Measurements from ENCODE around the gene TKT.

TKT gene

DNA sequence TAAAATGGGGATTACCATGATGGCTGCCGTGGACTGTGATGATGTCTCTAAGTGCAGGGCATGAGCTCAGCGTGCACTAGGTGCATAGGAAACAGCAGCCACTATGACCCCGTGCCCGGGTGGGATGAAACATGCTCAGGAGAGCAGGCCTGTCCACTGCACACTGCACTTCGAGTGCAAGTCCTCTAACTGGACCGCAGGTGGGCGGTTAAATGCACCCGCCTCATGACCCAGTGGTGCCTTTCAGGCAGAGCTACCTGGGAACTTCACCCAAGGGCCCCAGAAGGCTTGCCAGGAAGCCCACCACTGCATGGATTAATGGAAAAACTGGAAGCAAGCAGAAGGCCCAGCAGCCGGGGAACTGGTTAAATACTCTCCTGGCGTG is 60.8 kb downstream of the TKT start:
- no peak for DNase-seq

DNA sequence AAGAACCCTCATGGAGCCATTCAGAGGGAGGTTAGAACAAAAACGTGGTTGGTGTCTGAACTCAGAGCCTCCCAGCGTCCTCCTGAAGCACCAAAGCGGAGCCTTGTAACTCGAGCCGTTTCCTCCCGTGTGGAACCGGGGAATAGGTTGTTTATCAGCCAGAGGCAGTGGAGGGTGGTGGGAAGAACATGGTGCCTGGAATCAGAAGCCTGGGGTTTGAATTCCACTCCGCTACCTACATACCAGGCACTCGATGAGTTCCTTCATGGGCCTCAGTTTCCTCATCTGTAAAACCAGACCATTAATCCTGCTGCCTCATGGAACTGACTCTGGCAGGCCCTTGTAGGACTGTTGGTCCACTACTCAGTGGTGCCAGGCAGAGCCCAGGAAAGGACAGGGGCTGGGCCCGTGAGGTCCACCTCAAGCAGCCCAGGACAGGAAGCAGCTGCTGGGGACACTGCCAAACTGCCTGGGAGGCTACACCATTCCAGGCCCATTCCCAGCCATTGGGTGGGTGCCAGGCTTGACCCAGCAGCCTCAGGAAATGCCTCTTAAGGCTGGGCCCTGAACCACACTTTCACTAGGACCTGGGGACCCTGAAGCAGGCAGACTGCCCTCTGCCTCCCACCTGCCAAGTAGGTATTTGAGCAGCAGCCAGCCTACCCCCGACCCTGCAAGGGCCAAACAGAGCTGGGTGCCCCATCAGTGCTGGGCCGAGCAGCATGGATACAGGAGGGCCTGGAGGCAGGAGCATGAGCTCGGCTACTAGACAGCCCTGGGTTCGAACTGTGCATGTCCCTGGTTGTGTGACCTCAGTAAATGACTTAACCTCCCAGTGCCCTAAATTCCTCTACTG is 61.4 kb downstream of the TKT start:
- peak in 1 of 3 experiments; percentile 46 for DNase-seq

GRCh38 chr3:53193466-53194209 is 62.2 kb downstream of the TKT start:
- no peak for DNase-seq

- no peak for DNase-seq
These were observed 63.2 kb downstream of the TKT start for GRCh38 chr3:53192608-53193007.

DNA sequence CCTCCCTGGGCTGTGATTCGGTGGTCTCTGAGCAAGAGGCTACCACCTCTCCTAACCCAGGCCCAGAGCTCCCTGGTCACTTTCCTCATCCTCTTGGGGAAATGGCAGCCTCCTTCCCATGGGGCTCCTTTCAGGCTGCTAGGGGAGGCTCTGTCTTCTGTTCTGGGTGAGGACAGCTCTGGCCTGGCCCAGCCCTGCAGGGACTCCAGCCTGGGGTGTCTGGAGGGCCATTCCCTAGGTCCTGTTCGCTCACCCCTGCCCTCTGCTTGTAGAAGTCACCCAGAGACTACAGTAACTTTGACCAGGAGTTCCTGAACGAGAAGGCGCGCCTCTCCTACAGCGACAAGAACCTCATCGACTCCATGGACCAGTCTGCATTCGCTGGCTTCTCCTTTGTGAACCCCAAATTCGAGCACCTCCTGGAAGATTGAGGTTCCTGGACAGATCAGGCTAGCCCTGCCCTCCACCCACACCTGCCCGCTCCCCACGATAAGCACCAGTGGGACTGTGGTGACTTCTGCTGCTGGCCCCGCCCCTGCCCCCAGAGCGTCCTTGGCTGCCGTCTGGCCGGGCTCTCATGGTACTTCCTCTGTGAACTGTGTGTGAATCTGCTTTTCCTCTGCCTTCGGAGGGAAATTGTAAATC is 63.9 kb downstream of the TKT start:
- no peak for DNase-seq

DNA sequence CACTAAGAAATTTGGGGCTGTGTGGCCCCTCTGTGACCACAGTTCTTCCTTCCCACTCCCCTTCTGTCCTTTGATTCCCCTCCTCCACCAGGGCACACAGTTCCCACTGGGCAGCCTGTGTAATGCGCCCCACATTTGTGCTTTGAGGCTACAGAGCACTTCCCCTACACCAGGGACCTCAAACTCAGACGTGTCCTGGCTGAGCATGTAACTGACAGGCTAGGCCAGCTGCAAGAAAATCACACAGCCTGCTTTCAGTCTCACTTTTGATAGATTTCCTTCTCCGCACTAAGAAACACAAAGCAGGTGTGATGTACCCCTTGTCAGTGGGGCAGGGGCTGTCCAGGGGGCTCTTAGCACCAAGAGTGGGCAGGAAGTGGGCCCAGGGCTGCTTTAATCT is 65.2 kb downstream of the TKT start:
- no peak for DNase-seq

DNA sequence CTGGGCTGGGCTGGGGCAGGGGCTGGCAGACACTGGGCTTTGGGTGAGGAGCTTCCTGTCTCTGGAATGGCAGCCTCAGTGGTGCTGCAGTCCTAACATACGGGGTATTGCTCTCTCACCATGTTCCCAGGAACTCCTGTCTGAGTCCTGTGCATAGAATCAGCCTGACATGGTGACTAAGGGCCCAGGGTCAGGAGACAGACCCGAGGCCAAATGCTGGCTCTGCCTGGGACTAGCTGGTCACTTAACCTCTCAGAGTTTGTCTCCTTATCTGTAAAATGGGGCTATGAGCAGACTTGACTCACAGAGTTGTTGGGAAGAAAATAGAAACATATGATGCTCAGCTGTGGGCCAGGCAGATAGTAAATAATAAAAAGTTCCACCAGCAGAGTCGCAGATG is 66.5 kb downstream of the TKT start:
- no peak for DNase-seq

GRCh38 chr3:53188720-53189119 is 67.1 kb downstream of the TKT start:
- no peak for DNase-seq

DNA sequence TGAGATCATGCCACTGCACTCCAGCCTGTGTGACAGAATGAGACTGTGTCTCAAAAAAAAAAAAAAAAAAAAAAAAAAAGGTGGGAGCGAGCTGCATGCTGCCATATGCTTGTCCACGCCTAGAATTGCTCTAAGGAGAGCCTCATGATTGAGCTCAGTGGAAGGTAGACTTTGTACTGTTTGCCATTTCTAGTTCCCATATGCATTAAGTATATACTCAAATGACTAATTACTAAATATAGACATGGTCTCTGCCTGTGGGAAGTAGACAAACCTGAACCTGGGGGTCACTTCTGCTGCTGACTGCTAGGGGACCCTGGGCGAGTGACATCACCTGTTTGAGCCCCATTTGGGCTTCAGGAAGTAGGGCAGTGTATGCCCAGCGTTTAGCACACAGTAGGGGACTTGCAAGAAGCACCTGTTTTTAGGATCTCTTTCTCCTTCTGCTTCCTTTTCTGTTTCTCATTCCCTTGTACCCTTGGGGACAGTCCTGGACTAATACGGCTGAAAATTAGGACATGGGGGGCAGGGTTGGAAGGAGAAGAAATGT is 67.6 kb downstream of the TKT start:
- DNase-seq = no peak

- DNase-seq = no peak
These were observed 68.4 kb downstream of the TKT start for GRCh38 chr3:53187430-53187829.

GRCh38 chr3:53186726-53187125 is 69.1 kb downstream of the TKT start:
- no peak for DNase-seq

DNA sequence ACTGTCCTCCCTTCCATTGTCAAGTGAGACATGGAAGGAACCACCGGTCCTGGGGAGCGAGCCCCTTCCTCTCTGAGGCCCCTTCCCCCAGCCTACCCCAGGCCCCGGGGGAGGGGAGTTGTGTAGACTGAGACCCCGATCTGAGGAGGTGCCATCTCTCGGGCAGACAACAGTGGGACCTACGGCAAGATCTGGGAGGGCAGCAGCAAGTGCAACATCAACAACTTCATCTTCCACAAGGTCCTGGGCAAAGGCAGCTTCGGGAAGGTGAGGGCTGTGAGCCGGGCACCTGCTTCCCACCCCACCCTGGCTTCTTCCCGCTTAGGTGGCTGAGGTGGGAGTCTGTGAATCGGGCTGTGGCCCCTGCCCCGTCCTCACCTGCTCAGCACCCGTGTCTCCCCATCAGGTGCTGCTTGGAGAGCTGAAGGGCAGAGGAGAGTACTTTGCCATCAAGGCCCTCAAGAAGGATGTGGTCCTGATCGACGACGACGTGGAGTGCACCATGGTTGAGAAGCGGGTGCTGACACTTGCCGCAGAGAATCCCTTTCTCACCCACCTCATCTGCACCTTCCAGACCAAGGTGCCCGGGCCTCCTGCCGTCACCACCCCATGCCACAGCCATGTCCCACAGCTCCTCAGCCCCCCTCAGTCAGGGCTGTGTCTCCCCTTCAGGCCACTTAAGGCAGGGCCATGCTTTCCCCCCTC is 69.9 kb downstream of the TKT start:
- DNase-seq = no peak

DNA sequence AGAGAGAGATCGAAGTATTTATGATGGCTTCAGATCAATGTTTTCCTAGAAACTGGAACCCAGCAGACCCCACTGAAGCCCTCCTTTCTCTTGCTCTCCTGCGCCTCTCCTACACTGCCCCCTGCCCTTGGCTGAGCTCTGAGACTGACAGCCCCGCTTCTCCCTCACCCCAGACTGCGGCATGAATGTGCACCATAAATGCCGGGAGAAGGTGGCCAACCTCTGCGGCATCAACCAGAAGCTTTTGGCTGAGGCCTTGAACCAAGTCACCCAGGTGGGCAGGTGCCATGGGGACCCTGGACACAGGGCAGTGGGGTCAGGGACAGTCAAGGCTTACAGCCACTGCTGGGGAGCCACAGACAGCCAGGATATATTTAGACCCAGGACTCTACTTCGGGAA is 71.1 kb downstream of the TKT start:
- DNase-seq = no peak

DNA sequence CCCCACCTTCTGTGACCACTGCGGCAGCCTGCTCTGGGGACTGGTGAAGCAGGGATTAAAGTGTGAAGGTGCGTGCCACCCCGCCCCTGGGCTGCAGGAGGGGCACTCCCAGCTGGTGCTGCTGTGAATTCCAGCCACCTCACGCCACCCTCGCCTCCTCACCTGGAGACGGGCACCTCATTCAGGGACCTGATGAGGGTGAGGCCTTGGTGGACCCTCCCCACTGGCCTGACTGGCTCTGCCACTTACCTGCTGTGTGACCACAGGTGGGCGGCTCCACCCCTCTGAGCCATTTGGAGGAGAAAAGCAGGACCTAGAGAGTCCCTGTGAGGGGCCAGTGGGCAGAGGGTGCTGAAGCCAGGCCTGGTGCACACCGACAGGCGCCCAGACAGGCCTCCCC is 72.3 kb downstream of the TKT start:
- no peak for DNase-seq

DNA sequence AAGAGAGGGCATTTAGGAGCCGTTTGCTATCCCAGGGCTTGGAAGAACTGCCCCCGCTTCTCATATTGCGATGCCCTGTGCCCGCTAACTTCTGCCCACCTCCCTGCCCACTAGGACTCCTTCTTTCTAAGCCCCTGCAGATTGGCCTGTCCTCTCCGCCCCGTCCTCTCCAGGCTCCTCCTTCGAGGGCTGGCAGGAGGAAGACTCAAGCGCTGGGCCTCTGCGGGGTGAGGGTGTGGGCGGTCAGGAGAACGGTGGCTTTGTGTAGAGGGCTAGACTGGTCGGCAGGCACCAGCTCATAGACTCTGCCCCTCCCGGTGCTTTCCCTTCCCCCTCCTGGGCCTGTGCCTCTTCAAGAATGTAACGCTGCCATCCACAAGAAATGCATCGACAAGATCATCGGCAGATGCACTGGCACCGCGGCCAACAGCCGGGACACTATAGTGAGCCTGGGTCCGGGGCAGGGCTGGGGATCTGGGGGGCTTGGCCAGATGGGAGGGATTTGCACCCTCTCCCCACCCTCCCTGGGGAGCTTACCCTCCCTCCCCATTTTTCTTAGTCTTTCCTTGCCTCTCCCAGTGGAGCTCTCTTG is 73.0 kb downstream of the TKT start:
- no peak for DNase-seq

DNA sequence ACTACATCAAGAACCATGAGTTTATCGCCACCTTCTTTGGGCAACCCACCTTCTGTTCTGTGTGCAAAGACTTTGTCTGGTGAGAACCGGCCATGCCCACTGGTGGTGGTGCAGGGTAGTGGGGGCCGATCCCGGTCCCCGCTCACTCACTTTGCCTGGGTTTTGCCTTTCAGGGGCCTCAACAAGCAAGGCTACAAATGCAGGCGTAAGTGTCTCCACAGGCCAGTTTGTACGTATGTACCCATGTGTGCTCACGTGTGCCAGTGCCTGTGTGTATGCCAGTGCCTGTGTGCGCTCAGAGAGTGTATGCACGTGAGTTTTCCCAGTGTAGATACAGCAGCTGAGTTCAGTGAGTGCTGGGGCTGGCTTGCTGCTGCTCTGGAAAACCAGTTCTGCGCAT is 74.3 kb downstream of the TKT start:
- no peak for DNase-seq

GRCh38 chr3:53181024-53181371 is 74.8 kb downstream of the TKT start:
- no peak for DNase-seq

DNA sequence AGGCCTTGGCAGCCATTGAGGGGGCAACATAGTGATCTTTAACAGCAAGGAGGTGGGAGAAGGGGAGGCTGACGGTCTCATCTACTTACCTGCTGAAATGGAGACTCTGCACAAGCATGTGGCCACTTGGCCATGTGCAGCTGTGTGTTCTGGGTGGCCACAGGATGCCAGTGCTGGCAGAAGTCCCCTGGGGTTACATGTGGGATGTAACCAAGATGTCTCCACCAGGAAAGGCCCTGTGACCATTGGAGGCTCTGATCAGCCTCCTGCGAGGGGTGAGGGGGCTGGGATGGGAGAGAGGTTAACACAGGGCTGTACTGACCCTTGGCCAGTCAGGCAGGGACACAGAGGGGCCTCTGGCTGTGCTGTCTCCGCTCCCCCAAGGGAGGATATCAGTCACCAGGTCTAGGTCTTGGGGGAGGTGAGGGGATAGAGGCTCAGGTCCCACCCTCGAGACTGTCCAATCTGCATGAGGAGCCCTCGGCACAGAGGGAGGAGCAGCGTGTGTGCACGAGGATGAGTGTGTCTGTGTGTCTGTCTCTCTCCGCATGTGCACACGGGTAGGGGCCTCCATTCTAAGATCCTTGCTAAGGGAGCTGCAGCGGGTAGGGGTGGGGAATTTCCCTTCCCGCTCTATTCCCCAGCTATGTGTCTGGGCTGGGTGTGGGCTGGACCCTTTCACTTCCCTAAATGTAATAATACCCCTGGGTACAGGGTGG is 75.4 kb downstream of the TKT start:
- no peak for DNase-seq

DNA sequence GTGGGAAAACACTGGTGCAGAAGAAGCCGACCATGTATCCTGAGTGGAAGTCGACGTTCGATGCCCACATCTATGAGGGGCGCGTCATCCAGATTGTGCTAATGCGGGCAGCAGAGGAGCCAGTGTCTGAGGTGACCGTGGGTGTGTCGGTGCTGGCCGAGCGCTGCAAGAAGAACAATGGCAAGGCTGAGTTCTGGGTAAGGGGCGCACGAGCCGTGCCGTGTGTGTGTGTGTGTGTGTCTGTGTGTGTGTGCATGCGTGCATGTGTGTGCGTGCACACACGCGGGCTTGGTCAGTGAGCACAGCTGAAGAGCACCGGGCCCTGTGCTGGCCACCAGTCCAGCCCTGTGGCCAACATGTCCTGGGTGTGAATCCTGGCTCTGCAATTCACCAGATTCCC is 76.2 kb downstream of the TKT start:
- DNase-seq = no peak

- no peak for DNase-seq
These were observed 77.6 kb downstream of the TKT start for GRCh38 chr3:53178246-53178645.

DNA sequence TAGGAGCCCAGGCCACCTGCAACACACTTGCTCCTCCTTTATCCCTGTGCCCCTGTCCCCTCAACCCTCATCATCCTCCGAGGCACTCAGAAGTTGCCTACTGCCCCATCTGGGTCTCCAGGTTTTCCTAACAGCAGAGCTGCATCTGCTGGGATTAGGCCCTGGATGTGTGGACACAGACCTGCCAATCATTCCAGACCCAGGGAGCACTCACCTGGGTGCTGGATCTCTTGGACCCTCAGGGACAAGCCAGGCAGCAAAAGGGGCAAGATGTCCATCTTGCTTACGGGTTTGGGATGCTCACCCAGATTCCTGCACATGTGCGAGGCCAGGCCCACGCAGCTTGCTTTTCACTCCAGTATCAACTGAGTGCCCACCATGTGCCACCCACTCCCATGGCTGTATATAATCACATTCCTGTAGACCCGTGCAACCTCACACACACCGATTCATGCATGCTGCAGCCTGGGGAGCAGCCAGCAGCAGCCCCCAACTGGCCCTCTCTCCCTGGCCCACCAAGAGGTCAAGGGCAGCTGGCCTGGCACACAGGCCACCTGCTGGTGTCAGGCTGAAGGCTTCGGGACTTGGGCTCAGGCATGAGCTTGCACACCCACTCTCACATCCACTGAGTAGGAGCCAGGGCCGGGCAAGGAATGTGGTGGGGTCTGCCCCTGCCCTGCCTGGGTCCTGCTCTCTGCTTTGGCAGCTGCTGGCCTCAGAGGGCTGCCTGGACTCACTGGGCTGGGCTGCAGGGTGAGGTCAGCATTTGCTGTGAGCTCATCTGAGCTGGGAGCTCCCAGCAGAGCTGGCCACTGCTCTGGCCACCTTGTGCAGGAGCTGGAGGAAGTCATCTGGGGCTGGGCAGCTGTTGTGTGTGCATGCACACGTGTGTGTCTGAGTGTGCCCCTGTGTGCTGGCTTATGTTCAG is 79.9 kb downstream of the TKT start:
- no peak for DNase-seq
